MM.1S (cell line): ENCODE results near the gene BCL11A.

Experiments used
- DNase-seq: peaks from one replicate; pipeline ENCODE4 v3.0.0-alpha.2; 2015
- H2AFZ ChIP-seq: fragments of 300-600 bp; sonication (generic); 2 replicates; pipeline ENCODE4 v1.6.0; 2016; ENCODE audit warnings: antibody characterized with exemption, low read length
- H3F3A ChIP-seq: fragments of 300-600 bp; sonication (generic); 2 replicates; pipeline ENCODE4 v1.6.1; 2016; ENCODE audit warnings: mild to moderate bottlenecking, antibody characterized with exemption, low read length, moderate library complexity, mixed read lengths; ENCODE audit not compliant: insufficient read depth
- H3K27ac ChIP-seq: fragments of 300-600 bp; sonication (generic); 2 replicates; pipeline ENCODE4 v1.5.1; 2016; ENCODE audit warnings: mild to moderate bottlenecking, low read length
- H3K27me3 ChIP-seq: fragments of 300-600 bp; sonication (generic); replicated peaks from 2 replicates; pipeline ENCODE4 v1.6.0; 2016; ENCODE audit warnings: low read length; ENCODE audit not compliant: insufficient read depth
- H3K36me3 ChIP-seq: fragments of 300-600 bp; sonication (generic); replicated peaks from 2 replicates; pipeline ENCODE4 v1.6.1; 2016; ENCODE audit warnings: mild to moderate bottlenecking, low read length, mixed read lengths; ENCODE audit not compliant: insufficient read depth
- H3K4me1 ChIP-seq: fragments of 300-600 bp; sonication (generic); 2 replicates; pipeline ENCODE4 v1.6.1; 2016; ENCODE audit warnings: low read length, mixed read lengths
- H3K4me2 ChIP-seq: fragments of 300-600 bp; sonication (generic); 2 replicates; pipeline ENCODE4 v1.6.0; 2016; ENCODE audit warnings: low read depth, low read length
- H3K4me3 ChIP-seq: fragments of 300-600 bp; sonication (generic); 2 replicates; pipeline ENCODE4 v1.5.1; 2016; ENCODE audit warnings: low read length, mixed read lengths
- H3K79me2 ChIP-seq: fragments of 300-600 bp; sonication (generic); 2 replicates; pipeline ENCODE4 v1.6.1; 2016; ENCODE audit warnings: mixed run types, low read length, mixed read lengths
- H3K9ac ChIP-seq: fragments of 300-600 bp; sonication (generic); 2 replicates; pipeline ENCODE4 v1.6.1; 2016; ENCODE audit warnings: low read length, mixed read lengths
- H3K9me2 ChIP-seq: fragments of 300-600 bp; sonication (generic); replicated peaks from 2 replicates; pipeline ENCODE4 v1.6.1; 2016; ENCODE audit warnings: mild to moderate bottlenecking, low read length, mixed read lengths; ENCODE audit not compliant: insufficient read depth
- H3K9me3 ChIP-seq: fragments of 300-600 bp; sonication (generic); replicated peaks from 2 replicates; pipeline ENCODE4 v1.6.1; 2016; ENCODE audit warnings: mild to moderate bottlenecking, low read length, mixed read lengths; ENCODE audit not compliant: insufficient read depth
- H4K20me1 ChIP-seq: fragments of 300-600 bp; sonication (generic); 2 replicates; pipeline ENCODE4 v1.6.1; 2016; ENCODE audit warnings: mild to moderate bottlenecking, low read length, moderate library complexity, mixed read lengths; ENCODE audit not compliant: insufficient read depth
- EZH2 ChIP-seq: fragments of 300-600 bp; sonication (generic); optimal IDR thresholded peaks from 2 replicates; pipeline ENCODE3; 2017; ENCODE audit warnings: low read depth, mild to moderate bottlenecking, antibody characterized with exemption, low read length, mixed read lengths
- EZH2phosphoT487 ChIP-seq: fragments of 300-600 bp; sonication (generic); IDR thresholded peaks from 2 replicates; pipeline ENCODE4 v1.6.1; 2018; ENCODE audit warnings: antibody characterized with exemption, low read length
- TF ChIP-seq, protein P1 (sequence below): fragments of 300-600 bp; sonication (generic); IDR thresholded peaks from 2 replicates; pipeline ENCODE4 v1.5.1; 2016; ENCODE audit warnings: antibody characterized with exemption, low read length, mixed read lengths

The BCL11A gene

DNA sequence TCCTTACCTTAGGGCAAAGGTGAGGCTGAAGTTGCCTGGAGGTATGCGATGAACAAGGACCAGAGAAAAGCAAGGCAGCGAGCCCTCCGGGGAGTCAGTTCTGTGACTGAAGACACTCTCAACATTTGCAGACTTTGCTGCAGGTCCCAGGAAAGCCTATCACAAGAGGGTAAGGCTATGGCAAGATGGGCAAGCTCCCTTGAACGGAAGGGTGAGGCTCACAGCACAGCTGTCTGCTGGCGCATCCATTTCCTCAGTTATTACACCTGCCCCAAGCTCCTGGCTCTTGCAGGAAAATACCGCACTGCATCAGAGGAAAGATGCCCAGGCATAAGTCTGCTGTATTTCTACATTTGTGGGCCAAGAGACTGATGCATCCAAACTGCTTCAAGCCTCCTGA, 141.4 kb downstream of the BCL11A start:
- Histone ChIP-seq H3F3A (no peaks in the 10 kb centered on the region), H3K4me1 (no peaks in the 10 kb centered on the region), H3K9ac (no peak overlapping the region), H3K27ac (no peak overlapping the region), H3K79me2 (no peaks in the 10 kb centered on the region), H3K9me2 (no peaks in the 10 kb centered on the region), H2AFZ (no peak overlapping the region), H3K27me3 (no peaks in the 10 kb centered on the region), H4K20me1 (no peaks in the 10 kb centered on the region), H3K36me3 (no peaks in the 10 kb centered on the region), H3K4me2 (no peak overlapping the region), H3K9me3 (no peaks in the 10 kb centered on the region), H3K4me3 (no peak overlapping the region)
- no peak for DNase-seq
- TF ChIP-seq, protein P1, sequence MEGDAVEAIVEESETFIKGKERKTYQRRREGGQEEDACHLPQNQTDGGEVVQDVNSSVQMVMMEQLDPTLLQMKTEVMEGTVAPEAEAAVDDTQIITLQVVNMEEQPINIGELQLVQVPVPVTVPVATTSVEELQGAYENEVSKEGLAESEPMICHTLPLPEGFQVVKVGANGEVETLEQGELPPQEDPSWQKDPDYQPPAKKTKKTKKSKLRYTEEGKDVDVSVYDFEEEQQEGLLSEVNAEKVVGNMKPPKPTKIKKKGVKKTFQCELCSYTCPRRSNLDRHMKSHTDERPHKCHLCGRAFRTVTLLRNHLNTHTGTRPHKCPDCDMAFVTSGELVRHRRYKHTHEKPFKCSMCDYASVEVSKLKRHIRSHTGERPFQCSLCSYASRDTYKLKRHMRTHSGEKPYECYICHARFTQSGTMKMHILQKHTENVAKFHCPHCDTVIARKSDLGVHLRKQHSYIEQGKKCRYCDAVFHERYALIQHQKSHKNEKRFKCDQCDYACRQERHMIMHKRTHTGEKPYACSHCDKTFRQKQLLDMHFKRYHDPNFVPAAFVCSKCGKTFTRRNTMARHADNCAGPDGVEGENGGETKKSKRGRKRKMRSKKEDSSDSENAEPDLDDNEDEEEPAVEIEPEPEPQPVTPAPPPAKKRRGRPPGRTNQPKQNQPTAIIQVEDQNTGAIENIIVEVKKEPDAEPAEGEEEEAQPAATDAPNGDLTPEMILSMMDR = no peak
- TF ChIP-seq EZH2phosphoT487 (no peak), EZH2 (no peak)

- Histone ChIP-seq H3K4me1 (no peaks in the 10 kb centered on the region), H3K9ac (no peak overlapping the region), H3K4me2 (no peak overlapping the region), H3K9me2 (no peaks in the 10 kb centered on the region), H3K36me3 (no peaks in the 10 kb centered on the region), H3F3A (no peaks in the 10 kb centered on the region), H4K20me1 (no peaks in the 10 kb centered on the region), H3K4me3 (no peak overlapping the region), H3K9me3 (no peaks in the 10 kb centered on the region), H2AFZ (no peak overlapping the region), H3K79me2 (no peaks in the 10 kb centered on the region), H3K27ac (no peak overlapping the region), H3K27me3 (no peaks in the 10 kb centered on the region)
- TF ChIP-seq EZH2 = no peak
- DNase-seq = no peak
These were observed 142.2 kb downstream of the BCL11A start for GRCh38 chr2:60411295-60411694.

GRCh38 chr2:60410456-60411146, 142.9 kb downstream of the BCL11A start:
- DNase-seq = no peak
- Histone ChIP-seq H3K4me3 (no peak overlapping the region), H2AFZ (no peak overlapping the region), H3K9me3 (no peaks in the 10 kb centered on the region), H3K27ac (no peak overlapping the region), H3K79me2 (no peaks in the 10 kb centered on the region), H3K9me2 (no peaks in the 10 kb centered on the region), H3K9ac (no peak overlapping the region), H3F3A (no peaks in the 10 kb centered on the region), H3K4me1 (no peaks in the 10 kb centered on the region), H3K4me2 (no peak overlapping the region), H3K36me3 (no peaks in the 10 kb centered on the region), H3K27me3 (no peaks in the 10 kb centered on the region), H4K20me1 (no peaks in the 10 kb centered on the region)
- no peak for TF ChIP-seq EZH2
- TF ChIP-seq, protein P1 = no peak
- no peak for TF ChIP-seq EZH2phosphoT487

DNA sequence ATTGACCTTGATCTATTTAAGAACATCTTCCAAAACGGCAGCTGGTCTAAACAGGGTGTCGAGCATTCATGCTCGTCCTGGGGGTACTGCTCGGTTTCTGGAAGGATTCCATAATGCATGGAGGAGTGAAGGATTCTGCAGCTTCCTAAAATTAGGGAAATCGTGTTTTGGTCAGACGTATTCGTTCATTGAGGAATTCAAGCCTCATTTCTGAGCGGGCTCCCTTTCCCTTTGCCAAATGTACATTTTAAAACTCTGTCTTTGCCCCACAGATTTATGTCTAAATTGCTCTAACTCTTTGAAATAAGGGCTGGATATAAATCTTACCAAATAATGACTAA, 144.0 kb downstream of the BCL11A start:
- H3K27me3 ChIP-seq = no peaks in the 10 kb centered on the region
- H3K9ac ChIP-seq = no peak overlapping the region
- H3K4me3 ChIP-seq = no peak overlapping the region
- no peak for DNase-seq
- H4K20me1 ChIP-seq = no peaks in the 10 kb centered on the region
- H3K9me3 ChIP-seq = no peaks in the 10 kb centered on the region
- H3K9me2 ChIP-seq = no peaks in the 10 kb centered on the region
- no peak overlapping the region for H3K27ac ChIP-seq
- no peaks in the 10 kb centered on the region for H3K79me2 ChIP-seq
- H3K36me3 ChIP-seq = no peaks in the 10 kb centered on the region
- TF ChIP-seq, protein P1 = no peak
- TF ChIP-seq EZH2phosphoT487 = no peak
- TF ChIP-seq EZH2 = no peak
- no peak overlapping the region for H2AFZ ChIP-seq
- H3F3A ChIP-seq = no peaks in the 10 kb centered on the region
- H3K4me2 ChIP-seq = no peak overlapping the region
- no peaks in the 10 kb centered on the region for H3K4me1 ChIP-seq
